ENCODE results near the gene TRMT61A.

TRMT61A gene

DNA sequence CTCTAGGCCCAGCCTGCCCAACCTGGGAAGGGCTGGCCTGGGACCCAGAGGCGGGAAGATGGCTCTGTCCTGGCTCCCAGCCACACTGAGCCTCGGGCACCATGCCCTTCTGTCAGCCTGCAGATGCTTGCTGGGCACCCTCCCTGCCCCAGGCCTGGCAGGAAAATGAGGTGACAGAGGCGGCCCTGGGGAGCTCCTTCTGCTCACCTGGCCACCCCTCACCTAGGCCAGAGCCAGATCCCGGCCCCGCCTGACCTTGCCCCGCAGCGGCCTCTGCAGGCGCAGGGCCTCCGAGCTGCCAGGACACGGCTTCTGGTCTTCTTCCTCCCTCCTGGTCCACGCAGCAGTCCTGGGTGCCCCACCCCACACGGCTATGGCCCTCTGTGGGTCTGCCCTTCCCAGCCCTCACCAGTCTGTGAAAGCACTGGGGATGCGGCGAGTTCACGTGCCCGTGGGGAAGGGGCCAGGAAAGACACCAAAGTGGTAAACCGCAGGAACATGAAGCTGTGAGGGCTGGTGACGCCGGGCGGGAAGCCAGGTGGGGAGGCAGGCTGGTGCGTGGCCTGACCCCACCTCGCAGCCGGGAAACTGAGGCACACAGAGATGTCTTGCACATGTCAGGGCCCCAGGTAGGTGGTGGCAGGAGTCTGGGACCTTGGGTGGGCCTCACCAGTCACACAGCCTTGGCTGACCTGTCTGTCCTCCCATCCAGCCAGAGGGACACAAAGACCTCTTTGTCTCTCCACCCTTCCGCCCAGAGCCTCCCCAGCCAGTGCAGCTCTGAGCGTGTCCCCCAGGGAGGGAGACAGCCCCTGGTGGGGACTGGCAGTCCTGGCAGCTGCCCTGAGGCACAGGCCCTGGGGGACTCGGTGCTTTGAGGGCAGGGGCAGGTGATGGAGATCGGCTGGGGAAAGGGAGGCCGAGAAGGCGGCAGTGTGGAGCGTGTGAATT, 20.6 kb downstream of the TRMT61A start:
- Histone ChIP-seq H2AFZ (ENCODE audit: low read depth, low read length, severe bottlenecking) (no peak overlapping the region), H3K4me2 (ENCODE audit: low read depth, low read length, poor library complexity, severe bottlenecking) (no peak overlapping the region), H3K27ac (ENCODE audit: low read depth, low read length) (no peak overlapping the region), H4K20me1 (ENCODE audit: low read depth, low read length) (no peaks in the 10 kb centered on the region), H3K4me3 (ENCODE audit: insufficient read depth, low read length, poor library complexity, severe bottlenecking) (no peak overlapping the region), H3K79me2 (ENCODE audit: insufficient read depth, low read length) (no peaks in the 10 kb centered on the region), H3F3A (ENCODE audit: insufficient read depth) (no peaks in the 10 kb centered on the region), H3K36me3 (ENCODE audit: low read length) (no peaks in the 10 kb centered on the region), H3K9me3 (ENCODE audit: insufficient read depth, low read length) (no peaks in the 10 kb centered on the region), H3K9ac (ENCODE audit: low read length) (no peak overlapping the region), H3K27me3 (ENCODE audit: low read length) (no peaks in the 10 kb centered on the region), H3K9me2 (replicated peaks; ENCODE audit: insufficient read depth, low read length) (no peaks in the 10 kb centered on the region)
- no peak for TF ChIP-seq EZH2phosphoT487 (conservative IDR thresholded peaks at IDR 0.05; ENCODE audit: low read length)
- TF ChIP-seq, protein P1, sequence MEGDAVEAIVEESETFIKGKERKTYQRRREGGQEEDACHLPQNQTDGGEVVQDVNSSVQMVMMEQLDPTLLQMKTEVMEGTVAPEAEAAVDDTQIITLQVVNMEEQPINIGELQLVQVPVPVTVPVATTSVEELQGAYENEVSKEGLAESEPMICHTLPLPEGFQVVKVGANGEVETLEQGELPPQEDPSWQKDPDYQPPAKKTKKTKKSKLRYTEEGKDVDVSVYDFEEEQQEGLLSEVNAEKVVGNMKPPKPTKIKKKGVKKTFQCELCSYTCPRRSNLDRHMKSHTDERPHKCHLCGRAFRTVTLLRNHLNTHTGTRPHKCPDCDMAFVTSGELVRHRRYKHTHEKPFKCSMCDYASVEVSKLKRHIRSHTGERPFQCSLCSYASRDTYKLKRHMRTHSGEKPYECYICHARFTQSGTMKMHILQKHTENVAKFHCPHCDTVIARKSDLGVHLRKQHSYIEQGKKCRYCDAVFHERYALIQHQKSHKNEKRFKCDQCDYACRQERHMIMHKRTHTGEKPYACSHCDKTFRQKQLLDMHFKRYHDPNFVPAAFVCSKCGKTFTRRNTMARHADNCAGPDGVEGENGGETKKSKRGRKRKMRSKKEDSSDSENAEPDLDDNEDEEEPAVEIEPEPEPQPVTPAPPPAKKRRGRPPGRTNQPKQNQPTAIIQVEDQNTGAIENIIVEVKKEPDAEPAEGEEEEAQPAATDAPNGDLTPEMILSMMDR (IDR thresholded peaks at IDR 0.05; ENCODE audit: insufficient read depth, low read length, poor library complexity, severe bottlenecking) = no peak

DNA sequence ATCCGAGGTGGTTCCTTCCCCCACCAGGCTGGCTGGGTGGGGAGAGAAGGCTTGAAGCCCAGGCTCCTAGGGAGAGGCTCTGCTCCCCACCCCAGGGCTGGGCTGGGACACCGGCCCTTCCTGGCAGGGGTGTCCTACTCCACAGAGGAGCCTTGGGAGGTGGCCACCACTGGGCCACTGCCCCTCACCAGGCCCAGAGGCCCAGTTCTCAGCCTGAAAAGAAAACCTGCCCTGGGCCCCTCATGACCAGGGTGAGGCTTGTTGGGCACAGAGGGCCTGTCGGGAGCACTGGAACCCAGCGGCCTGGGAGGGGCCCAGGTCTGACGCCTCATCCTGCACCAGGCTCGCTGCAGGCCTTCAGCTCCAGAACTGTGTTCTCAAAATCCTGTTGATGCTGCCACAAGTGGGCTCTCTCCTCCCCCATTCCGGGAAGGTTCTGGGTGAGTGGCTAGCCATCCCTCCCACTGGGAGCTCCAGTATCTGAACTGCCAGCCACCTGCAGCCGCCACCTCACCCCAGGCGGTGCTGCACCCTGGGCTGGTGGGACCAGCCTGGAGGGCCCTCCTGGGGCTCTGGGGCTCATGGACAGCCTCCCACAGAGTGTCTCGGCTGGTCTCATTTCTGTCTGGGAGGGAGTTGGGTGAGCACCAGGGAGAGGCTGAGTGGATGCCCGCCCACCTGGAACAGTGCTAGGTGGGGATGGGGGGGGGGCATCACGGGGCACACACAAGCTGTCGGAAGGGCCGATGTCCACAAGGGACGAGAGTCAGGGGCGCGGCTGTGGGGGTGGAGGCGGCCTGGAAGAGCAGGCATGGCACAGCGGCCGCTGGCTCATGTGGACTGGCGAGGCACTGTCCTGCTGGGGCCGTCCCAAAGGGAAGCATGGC, 21.7 kb downstream of the TRMT61A start:
- no peak overlapping the region for H3K9ac ChIP-seq (ENCODE audit: low read length)
- no peak overlapping the region for H3K4me3 ChIP-seq (ENCODE audit: insufficient read depth, low read length, poor library complexity, severe bottlenecking)
- TF ChIP-seq, protein P1 (IDR thresholded peaks at IDR 0.05; ENCODE audit: insufficient read depth, low read length, poor library complexity, severe bottlenecking) = no peak
- TF ChIP-seq EZH2phosphoT487 (conservative IDR thresholded peaks at IDR 0.05; ENCODE audit: low read length) = no peak
- no peaks in the 10 kb centered on the region for H3K79me2 ChIP-seq (ENCODE audit: insufficient read depth, low read length)
- H3K9me2 ChIP-seq (replicated peaks; ENCODE audit: insufficient read depth, low read length) = no peaks in the 10 kb centered on the region
- no peaks in the 10 kb centered on the region for H3F3A ChIP-seq (ENCODE audit: insufficient read depth)
- H3K36me3 ChIP-seq (ENCODE audit: low read length) = no peaks in the 10 kb centered on the region
- H3K4me2 ChIP-seq (ENCODE audit: low read depth, low read length, poor library complexity, severe bottlenecking) = no peak overlapping the region
- no peak overlapping the region for H2AFZ ChIP-seq (ENCODE audit: low read depth, low read length, severe bottlenecking)
- H3K27ac ChIP-seq (ENCODE audit: low read depth, low read length) = no peak overlapping the region
- H3K9me3 ChIP-seq (ENCODE audit: insufficient read depth, low read length) = no peaks in the 10 kb centered on the region
- H3K27me3 ChIP-seq (ENCODE audit: low read length) = no peaks in the 10 kb centered on the region
- no peaks in the 10 kb centered on the region for H4K20me1 ChIP-seq (ENCODE audit: low read depth, low read length)

DNA sequence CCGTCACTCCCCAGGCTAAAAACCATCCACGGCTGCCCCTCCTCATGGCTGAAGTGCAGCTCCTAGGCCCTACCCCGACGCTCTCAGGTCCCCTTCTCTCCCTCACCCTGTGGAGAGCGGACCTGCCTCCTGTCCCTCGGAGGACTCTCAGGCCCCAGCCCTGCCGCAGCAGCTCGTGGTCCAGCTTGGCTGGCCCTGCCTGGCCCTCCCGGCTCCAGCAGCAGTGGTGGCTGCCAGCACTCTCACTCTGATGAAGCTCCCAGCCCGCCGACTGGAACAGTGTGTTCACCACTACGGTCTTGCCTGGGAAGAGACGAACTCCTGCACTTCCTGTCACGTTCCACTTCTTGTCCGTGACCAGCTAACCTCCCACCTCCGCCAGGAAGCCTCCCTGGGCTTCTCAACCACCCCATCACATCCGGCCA, 22.4 kb downstream of the TRMT61A start:
- Histone ChIP-seq H3K4me3 (ENCODE audit: insufficient read depth, low read length, poor library complexity, severe bottlenecking) (no peak overlapping the region), H3K27me3 (ENCODE audit: low read length) (no peaks in the 10 kb centered on the region), H3K36me3 (ENCODE audit: low read length) (no peaks in the 10 kb centered on the region), H3K27ac (ENCODE audit: low read depth, low read length) (no peak overlapping the region), H4K20me1 (ENCODE audit: low read depth, low read length) (no peaks in the 10 kb centered on the region), H3K9ac (ENCODE audit: low read length) (no peak overlapping the region), H3F3A (ENCODE audit: insufficient read depth) (no peaks in the 10 kb centered on the region), H3K4me2 (ENCODE audit: low read depth, low read length, poor library complexity, severe bottlenecking) (no peak overlapping the region), H3K9me2 (replicated peaks; ENCODE audit: insufficient read depth, low read length) (no peaks in the 10 kb centered on the region), H3K79me2 (ENCODE audit: insufficient read depth, low read length) (0 out of 2 replicates have a peak, but pooled peaks cover 1% of the 10 kb centered on the region), H2AFZ (ENCODE audit: low read depth, low read length, severe bottlenecking) (no peak overlapping the region), H3K9me3 (ENCODE audit: insufficient read depth, low read length) (no peaks in the 10 kb centered on the region)
- TF ChIP-seq EZH2phosphoT487 (conservative IDR thresholded peaks at IDR 0.05; ENCODE audit: low read length) = no peak
- TF ChIP-seq, protein P1 (IDR thresholded peaks at IDR 0.05; ENCODE audit: insufficient read depth, low read length, poor library complexity, severe bottlenecking) = no peak

Measured in SU-DHL-6 (cell line).